Kidney (tissue), 14 donors: Measurements from ENCODE around the gene TRIM3. TPM values are rescaled to one million over a fixed set of nuclear protein-coding genes. Genes with fewer than 3 reads are reported as not detected.

ENCODE experiments used
- DNase-seq, 5 donors: peaks; one replicate each; pipeline ENCODE4 v3.0.0-alpha.2; 2013 to 2020
- FAIRE-seq: peaks from 2 replicates; lab custom pipeline; 2012; peaks lifted over from hg19 to GRCh38; lab: Jason Lieb, UNC
- H3K27ac ChIP-seq, 2 donors: one replicate each; pipeline ENCODE4 v1.7.0; 2013; ENCODE audit warnings: low read depth in 2 of 2, low read length in 2 of 2, inconsistent platforms in 1 of 2
- H3K27me3 ChIP-seq: one replicate; pipeline ENCODE4 v1.7.1; 2013; ENCODE audit warnings: low read length, inconsistent platforms; ENCODE audit not compliant: control insufficient read depth, insufficient read depth
- H3K36me3 ChIP-seq, 3 donors: one replicate each; pipeline versions ENCODE4 v1.7.0 to v1.7.1; 2013; ENCODE audit warnings: low read length in 3 of 3, control low read depth in 1 of 3, inconsistent platforms in 1 of 3; ENCODE audit not compliant: insufficient read depth in 3 of 3, control insufficient read depth in 2 of 3
- H3K4me1 ChIP-seq, 3 donors: one replicate each; pipeline versions ENCODE4 v1.7.0 to v1.7.1; 2013; ENCODE audit warnings: low read length in 3 of 3, inconsistent platforms in 1 of 3, low read depth in 1 of 3; ENCODE audit not compliant: control insufficient read depth in 2 of 3, insufficient read depth in 2 of 3
- H3K4me3 ChIP-seq, 3 donors: one replicate each; pipeline versions ENCODE4 v1.7.0 to v1.8.1; 2013; ENCODE audit warnings: low read length in 3 of 3, control low read depth in 1 of 3, inconsistent platforms in 1 of 3
- H3K9ac ChIP-seq, 3 donors: one replicate each; pipeline versions ENCODE4 v1.7.0 to v1.7.1; 2013; ENCODE audit warnings: low read length in 3 of 3, control low read depth in 1 of 3, inconsistent platforms in 1 of 3
- H3K9me3 ChIP-seq, 3 donors: one replicate each; pipeline versions ENCODE4 v1.7.0 to v1.7.1; 2013; ENCODE audit warnings: low read length in 3 of 3, control low read depth in 1 of 3, inconsistent platforms in 1 of 3; ENCODE audit not compliant: control insufficient read depth in 2 of 3, insufficient read depth in 1 of 3
- CTCF ChIP-seq: IDR thresholded peaks from 3 replicates; pipeline ENCODE4 v1.5.1; 2012; ENCODE audit warnings: mild to moderate bottlenecking, moderate library complexity, borderline replicate concordance; ENCODE audit not compliant: insufficient read depth; ENCODE audit errors: extremely low read depth
- intact Hi-C: fragments of 100-400 bp; cut with DNase I; formaldehyde crosslinking; loops from one replicate; pipeline ENCODE4 v1.11.1; 2022
- polyA plus RNA-seq: library from polyadenylated mRNA; stranded (reverse); fragments of 350-450 nt; fragmentation: Illumina TruSeq; extraction: RNeasy Lipid Tissue Mini Kit (QIAGEN cat#74804); gene quantifications from one replicate; pipeline ENCODE4 v1.2.3, GENCODE V29; 2014; ENCODE audit warnings: low read depth, low replicate concordance; ENCODE audit not compliant: insufficient read depth
- total RNA-seq: library from RNA; stranded (reverse); fragmentation: NEBNext Ultra II Directional; extraction: Animal tissue kit (Norgen Biotek cat#: 25700); gene quantifications from one replicate; pipeline ENCODE4 v1.2.1, GENCODE V29; 2021
- donor health status: control.
- donor health status: control.
- donor health status: control.
- donor health status: control.
- donor health status: control.
- donor health status: DM: yes; HTN: yes; CAD: no.
- donor health status: Normal renal cell carcinoma (clear cell type).

TRIM3 gene
- total and polyA plus RNA-seq, 2 donors from 2014 or later = 10.8 to 20.8 TPM

- H3K9me3 ChIP-seq = no peaks in the 10 kb centered on the region
- no peak overlapping the region for H3K4me3 ChIP-seq
- H3K36me3 ChIP-seq = peaks cover 0 to 15% (median 2%) of the 10 kb centered on the region in 3 donors
- H3K27me3 ChIP-seq = no peaks in the 10 kb centered on the region
- FAIRE-seq (no peak), DNase-seq (no peak)
- intact Hi-C loops = no loop called here
- peaks cover 0 to 17% (median 9%) of the 10 kb centered on the region in 3 donors for H3K4me1 ChIP-seq
- no peak overlapping the region for H3K9ac ChIP-seq
- no peak for TF ChIP-seq CTCF
- H3K27ac ChIP-seq = no peak overlapping the region
These were observed 71.2 kb downstream of the TRIM3 start for GRCh38 chr11:6402561-6402981.

- H3K9me3 ChIP-seq = no peaks in the 10 kb centered on the region
- FAIRE-seq (no peak), DNase-seq (no peak)
- peaks cover 2 to 15% (median 2%) of the 10 kb centered on the region in 3 donors for H3K36me3 ChIP-seq
- no peak overlapping the region for H3K9ac ChIP-seq
- intact Hi-C loops = no loop called here
- no peak for TF ChIP-seq CTCF
- no peak overlapping the region for H3K4me3 ChIP-seq
- no peak overlapping the region for H3K27ac ChIP-seq
- peaks cover 0 to 17% (median 6%) of the 10 kb centered on the region in 3 donors for H3K4me1 ChIP-seq
- no peaks in the 10 kb centered on the region for H3K27me3 ChIP-seq
These were observed 71.7 kb downstream of the TRIM3 start for GRCh38 chr11:6402061-6402470.

GRCh38 chr11:6401464-6401863, 72.3 kb downstream of the TRIM3 start:
- Histone ChIP-seq H3K27ac (no peak overlapping the region), H3K36me3 (peaks cover 2 to 15% (median 2%) of the 10 kb centered on the region in 3 donors), H3K27me3 (no peaks in the 10 kb centered on the region), H3K4me3 (no peak overlapping the region), H3K4me1 (peaks cover 0 to 14% (median under 1%) of the 10 kb centered on the region in 3 donors), H3K9ac (no peak overlapping the region), H3K9me3 (no peaks in the 10 kb centered on the region)
- FAIRE-seq (no peak), DNase-seq (no peak)
- intact Hi-C loops = no loop called here
- no peak for TF ChIP-seq CTCF
